GM19193 (cell line): ENCODE data around the gene CRTC2.

Experiments
- POLR2A ChIP-seq: IDR thresholded peaks from 4 replicates; pipeline ENCODE4 v1.6.1; 2011; ENCODE audit not compliant: insufficient read depth, insufficient read length; ENCODE audit errors: extremely low read depth

Gene CRTC2

GRCh38 chr1:153942766-153943549, 15.5 kb downstream of the CRTC2 start:
- TF ChIP-seq POLR2A, result no peak

GRCh38 chr1:153941826-153942725, 16.3 kb downstream of the CRTC2 start:
- peak; percentile 6 for TF ChIP-seq POLR2A

GRCh38 chr1:153940756-153941155, 17.7 kb downstream of the CRTC2 start:
- TF ChIP-seq POLR2A, result no peak

- no peak for TF ChIP-seq POLR2A
Observed at GRCh38 chr1:153939476-153939875, 18.9 kb downstream of the CRTC2 start.

- no peak for TF ChIP-seq POLR2A
Observed at GRCh38 chr1:153938996-153939395, 19.4 kb downstream of the CRTC2 start.

GRCh38 chr1:153937331-153937730, 21.1 kb downstream of the CRTC2 start:
- no peak for TF ChIP-seq POLR2A

GRCh38 chr1:153936011-153936802, 22.2 kb downstream of the CRTC2 start:
- TF ChIP-seq POLR2A, result no peak

GRCh38 chr1:153934746-153935145, 23.7 kb downstream of the CRTC2 start:
- TF ChIP-seq POLR2A, result no peak

GRCh38 chr1:153933955-153934354, 24.5 kb downstream of the CRTC2 start:
- no peak for TF ChIP-seq POLR2A

GRCh38 chr1:153933430-153933829, 25.0 kb downstream of the CRTC2 start:
- no peak for TF ChIP-seq POLR2A

- no peak for TF ChIP-seq POLR2A
Observed at GRCh38 chr1:153932156-153933131, 26.0 kb downstream of the CRTC2 start.

GRCh38 chr1:153929981-153930948, 28.1 kb downstream of the CRTC2 start:
- no peak for TF ChIP-seq POLR2A

GRCh38 chr1:153929426-153929825, 29.0 kb downstream of the CRTC2 start:
- no peak for TF ChIP-seq POLR2A

GRCh38 chr1:153928791-153929341, 29.5 kb downstream of the CRTC2 start:
- TF ChIP-seq POLR2A, result no peak
